ENCODE results near the gene TRIM66.

Gene TRIM66

GRCh38 chr11:8624698-8625097, 57.8 kb downstream of the TRIM66 start:
- no peak for DNase-seq (ENCODE audit: extremely low read depth, low read depth)
- TF ChIP-seq, protein P1, sequence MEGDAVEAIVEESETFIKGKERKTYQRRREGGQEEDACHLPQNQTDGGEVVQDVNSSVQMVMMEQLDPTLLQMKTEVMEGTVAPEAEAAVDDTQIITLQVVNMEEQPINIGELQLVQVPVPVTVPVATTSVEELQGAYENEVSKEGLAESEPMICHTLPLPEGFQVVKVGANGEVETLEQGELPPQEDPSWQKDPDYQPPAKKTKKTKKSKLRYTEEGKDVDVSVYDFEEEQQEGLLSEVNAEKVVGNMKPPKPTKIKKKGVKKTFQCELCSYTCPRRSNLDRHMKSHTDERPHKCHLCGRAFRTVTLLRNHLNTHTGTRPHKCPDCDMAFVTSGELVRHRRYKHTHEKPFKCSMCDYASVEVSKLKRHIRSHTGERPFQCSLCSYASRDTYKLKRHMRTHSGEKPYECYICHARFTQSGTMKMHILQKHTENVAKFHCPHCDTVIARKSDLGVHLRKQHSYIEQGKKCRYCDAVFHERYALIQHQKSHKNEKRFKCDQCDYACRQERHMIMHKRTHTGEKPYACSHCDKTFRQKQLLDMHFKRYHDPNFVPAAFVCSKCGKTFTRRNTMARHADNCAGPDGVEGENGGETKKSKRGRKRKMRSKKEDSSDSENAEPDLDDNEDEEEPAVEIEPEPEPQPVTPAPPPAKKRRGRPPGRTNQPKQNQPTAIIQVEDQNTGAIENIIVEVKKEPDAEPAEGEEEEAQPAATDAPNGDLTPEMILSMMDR (IDR thresholded peaks at IDR 0.05; ENCODE audit: low read depth, low read length) = no peak

GRCh38 chr11:8621147-8621546, 61.3 kb downstream of the TRIM66 start:
- no peak for DNase-seq (ENCODE audit: extremely low read depth, low read depth)
- TF ChIP-seq, protein P1 (IDR thresholded peaks at IDR 0.05; ENCODE audit: low read depth, low read length) = no peak

DNA sequence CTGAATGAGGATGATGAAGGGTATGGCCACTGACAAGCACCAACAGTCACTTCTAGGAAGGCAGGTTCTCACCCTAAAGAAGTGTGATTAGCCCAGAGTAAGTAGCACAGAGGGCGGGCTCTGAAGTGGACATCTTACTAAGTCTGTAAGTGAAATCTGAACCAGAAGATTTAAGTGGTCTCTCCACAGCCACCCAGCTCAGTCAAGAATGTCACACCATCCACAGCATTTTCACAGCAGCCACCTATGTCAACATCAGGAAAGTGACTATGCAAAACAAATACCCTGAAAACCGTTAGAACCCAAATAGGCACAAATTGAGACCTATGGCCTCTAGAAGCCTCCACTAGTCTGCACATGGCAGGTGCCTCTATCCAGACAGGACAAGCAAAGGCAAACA, 65.4 kb downstream of the TRIM66 start:
- TF ChIP-seq, protein P1 (IDR thresholded peaks at IDR 0.05; ENCODE audit: low read depth, low read length) = no peak
- no peak for DNase-seq (ENCODE audit: extremely low read depth, low read depth)

DNA sequence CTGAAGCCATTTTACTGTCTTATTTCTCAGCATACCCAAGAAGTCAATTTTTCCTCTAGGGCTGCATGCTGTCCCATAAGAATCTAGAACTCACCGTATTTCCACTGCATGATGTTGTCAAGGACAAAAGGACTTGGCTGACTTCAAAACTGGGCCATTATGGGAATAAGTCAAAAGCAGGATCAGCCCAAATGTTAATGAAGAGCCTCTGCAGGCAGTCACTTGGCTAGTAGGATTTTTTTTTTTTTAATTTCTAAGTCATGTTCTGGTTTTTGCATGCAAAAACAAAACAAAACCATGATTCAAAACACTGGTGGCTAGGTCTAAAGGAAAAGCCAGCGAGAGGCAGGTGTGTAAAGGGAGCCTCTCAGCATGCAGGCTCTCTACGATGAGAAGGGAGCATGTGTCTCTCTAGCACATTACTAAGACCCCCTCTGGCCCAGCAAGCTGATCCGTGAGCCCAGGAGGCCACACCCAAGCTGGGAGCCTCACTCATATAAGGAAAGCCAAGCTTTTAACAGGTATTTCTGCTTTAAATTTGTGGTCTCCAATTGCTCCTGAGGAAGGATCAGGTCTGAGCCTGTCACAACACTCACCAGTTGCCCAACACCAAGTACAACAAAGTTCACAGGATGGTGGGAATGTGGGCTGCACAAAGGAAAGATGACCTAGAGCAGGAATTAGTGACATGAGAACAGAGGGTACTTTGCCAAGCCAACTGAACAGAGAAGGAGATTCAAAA, 67.0 kb downstream of the TRIM66 start:
- TF ChIP-seq, protein P1 (IDR thresholded peaks at IDR 0.05; ENCODE audit: low read depth, low read length) = no peak
- no peak for DNase-seq (ENCODE audit: extremely low read depth, low read depth)

DNA sequence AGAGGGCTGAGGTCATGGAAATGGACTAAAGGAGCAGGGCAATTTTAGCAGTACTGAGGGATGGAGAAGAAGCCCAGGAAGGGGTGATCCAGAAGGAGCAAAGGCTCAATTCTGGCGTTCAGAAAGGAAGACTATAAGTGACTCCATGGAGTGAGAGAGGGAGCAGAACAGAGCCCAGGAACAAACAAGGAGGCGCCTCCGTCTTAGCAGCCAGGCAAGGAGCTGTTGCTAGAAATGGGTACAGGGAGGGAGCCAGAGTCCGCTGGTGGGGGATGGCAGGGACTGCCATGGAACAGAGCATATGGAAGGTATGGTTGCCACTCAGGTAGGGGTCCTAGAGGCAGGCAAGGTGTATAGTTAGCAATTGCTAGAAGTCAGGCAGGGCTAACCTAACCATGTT, 68.0 kb downstream of the TRIM66 start:
- no peak for DNase-seq (ENCODE audit: extremely low read depth, low read depth)
- TF ChIP-seq, protein P1 (IDR thresholded peaks at IDR 0.05; ENCODE audit: low read depth, low read length) = no peak

- TF ChIP-seq, protein P1 (IDR thresholded peaks at IDR 0.05; ENCODE audit: low read depth, low read length) = no peak
- DNase-seq (ENCODE audit: extremely low read depth, low read depth) = no peak
Measured at GRCh38 chr11:8613036-8613435, 69.4 kb downstream of the TRIM66 start.

- DNase-seq (ENCODE audit: extremely low read depth, low read depth) = no peak
- TF ChIP-seq, protein P1 (IDR thresholded peaks at IDR 0.05; ENCODE audit: low read depth, low read length) = no peak
Measured at GRCh38 chr11:8612522-8612921, 69.9 kb downstream of the TRIM66 start.

Measured in AG09319 (cell line).